K562 (cell line): ENCODE results near the gene HIF1A. TPM values are rescaled to one million over a fixed set of nuclear protein-coding genes. Genes with fewer than 3 reads are reported as not detected.

Experiments used
- ATAC-seq: fragments of 200-7000 bp; cut with Tn5 transposase; 3 replicates; pipeline ENCODE4 v1.9.1; 2020; ENCODE audit warnings: moderate library complexity
- BruUV-seq: library from RNA; stranded (reverse); fragments of 400-500 nt; replicated peaks from 2 replicates; lab custom pipeline; 2021; lab: Mats Ljungman, UMichigan
- CTCF ChIA-PET: fragments of 300-600 bp; formaldehyde crosslinking; extraction: SDS; loops from one replicate; lab custom pipeline; 2021; ENCODE audit warnings: low intra/inter-chr PET ratio; lab: Yijun Ruan, JAX
- POLR2A ChIA-PET: fragments of 300-600, 350-650 bp; sonication (Branson Sonifier 250); formaldehyde crosslinking; extraction: SDS; loops from one replicate; lab custom pipeline; 2021; ENCODE audit warnings: antibody characterized with exemption, inconsistent platforms; lab: Yijun Ruan, JAX
- DNase-seq, 4 experiments: peaks; one replicate each; pipeline versions ENCODE4 v3.0.0 to v3.0.0-alpha.2; 2011 to 2018; ENCODE audit warnings: low spot score in 3 of 4, mixed read lengths in 3 of 4; ENCODE audit errors: extremely low read depth in 1 of 4
- FAIRE-seq: peaks from 2 replicates; lab custom pipeline; 2011; peaks lifted over from hg19 to GRCh38; lab: Jason Lieb, UNC
- H2AFZ ChIP-seq: 2 replicates; pipeline ENCODE4 v1.6.0; 2011; ENCODE audit warnings: low read depth, low read length, control low read depth, inconsistent platforms
- H3K27ac ChIP-seq: fragments of 200-600 bp; 3 replicates; pipeline ENCODE4 v1.8.0; 2011; ENCODE audit warnings: low read depth, mild to moderate bottlenecking, control low read depth, inconsistent platforms, low read length, moderate library complexity, mixed read lengths; ENCODE audit errors: extremely low read depth
- H3K27me3 ChIP-seq, 2 experiments: fragments of 300-600 bp in 1 of 2; 2 replicates in 1 of 2; 3 replicates in 1 of 2; pipeline versions ENCODE4 v1.6.0 to v1.8.0; 2011; ENCODE audit warnings: inconsistent platforms in 2 of 2, low read length in 2 of 2, mild to moderate bottlenecking in 1 of 2, mixed read lengths in 1 of 2, moderate library complexity in 1 of 2; ENCODE audit not compliant: control insufficient read depth in 2 of 2, insufficient read depth in 2 of 2
- H3K36me3 ChIP-seq: fragments of 300-600 bp; 3 replicates; pipeline ENCODE4 v1.8.0; 2011; ENCODE audit warnings: mild to moderate bottlenecking, low read length, inconsistent platforms; ENCODE audit not compliant: control insufficient read depth, insufficient read depth
- H3K4me1 ChIP-seq, 2 experiments: fragments of 200-600 bp in 1 of 2; replicated peaks in 1 of 2; 2 replicates in 1 of 2; 3 replicates in 1 of 2; pipeline versions ENCODE4 v1.5.1 to v1.8.0; 2011; ENCODE audit warnings: inconsistent platforms in 2 of 2, low read length in 2 of 2, mild to moderate bottlenecking in 1 of 2, mixed read lengths in 1 of 2, moderate library complexity in 1 of 2; ENCODE audit not compliant: control insufficient read depth in 2 of 2, insufficient read depth in 2 of 2
- H3K4me2 ChIP-seq: 2 replicates; pipeline ENCODE4 v1.6.1; 2011; ENCODE audit warnings: low read length, control low read depth, inconsistent platforms, mixed read lengths; ENCODE audit not compliant: insufficient read depth
- H3K4me3 ChIP-seq: fragments of 200-600 bp; sonication (generic), shearing (Covaris generic); 2 replicates; pipeline ENCODE4 v1.5.1; 2016; ENCODE audit warnings: control low read depth, inconsistent platforms
- H3K79me2 ChIP-seq: fragments of 200-600 bp; 3 replicates; pipeline ENCODE4 v1.8.0; 2011; ENCODE audit warnings: low read length, inconsistent platforms; ENCODE audit not compliant: control insufficient read depth, insufficient read depth
- H3K9ac ChIP-seq, 2 experiments: 2 replicates each; pipeline versions ENCODE4 v1.6.0 to v1.6.1; 2011; ENCODE audit warnings: low read depth in 2 of 2, low read length in 2 of 2, control low read depth in 1 of 2, inconsistent platforms in 1 of 2, mild to moderate bottlenecking in 1 of 2, mixed read lengths in 1 of 2; ENCODE audit not compliant: insufficient read depth in 1 of 2
- H3K9me1 ChIP-seq: one replicate; pipeline ENCODE4 v1.6.0; 2011; ENCODE audit warnings: inconsistent platforms, mild to moderate bottlenecking, low read length, moderate library complexity; ENCODE audit not compliant: control insufficient read depth, insufficient read depth
- H3K9me3 ChIP-seq: replicated peaks from 2 replicates; pipeline ENCODE4 v1.5.1; 2011; ENCODE audit warnings: low read depth, low read length, inconsistent platforms; ENCODE audit not compliant: control insufficient read depth, insufficient read depth
- H4K20me1 ChIP-seq: replicated peaks from 2 replicates; pipeline ENCODE4 v1.6.1; 2011; ENCODE audit warnings: low read length, inconsistent platforms, mixed read lengths; ENCODE audit not compliant: control insufficient read depth, insufficient read depth
- E2F3 ChIP-seq: fragments of 250-450 bp; sonication (Bioruptor Pico); IDR thresholded peaks from 2 replicates; pipeline ENCODE4 v1.4.0; 2020; ENCODE audit warnings: mild to moderate bottlenecking
- GABPB1 ChIP-seq: sonication (generic); formaldehyde crosslinking; IDR thresholded peaks from 2 replicates; pipeline ENCODE4 v1.8.0; 2022; ENCODE audit warnings: mild to moderate bottlenecking, missing genetic modification reagents
- NRF1 ChIP-seq, 2 experiments: fragments of 450-650 bp; IDR thresholded peaks in 1 of 2; conservative IDR thresholded peaks in 1 of 2; 2 replicates each; pipeline ENCODE4 v1.6.1; 2014; ENCODE audit warnings: mild to moderate bottlenecking in 2 of 2
- RFX7 ChIP-seq: fragments of 250-450 bp; sonication (Bioruptor Pico); IDR thresholded peaks from 2 replicates; pipeline ENCODE4 v1.5.1; 2021; ENCODE audit warnings: mild to moderate bottlenecking
- ZNF239 ChIP-seq: fragments of 250-450 bp; sonication (Bioruptor Pico); IDR thresholded peaks from 2 replicates; pipeline ENCODE4 v1.4.0; 2020; ENCODE audit warnings: mild to moderate bottlenecking
- ZNF354B ChIP-seq: fragments of 250-450 bp; sonication (Bioruptor Pico); IDR thresholded peaks from 2 replicates; pipeline ENCODE4 v1.4.0; 2020
- WGBS: fragments of 100-300 bp; shearing (Covaris generic); methylation state at CpG from one replicate; pipeline ENCODE4 v1.1.6; 2016; ENCODE audit warnings: low coverage, mixed read lengths; ENCODE audit not compliant: insufficient coverage; ENCODE audit errors: missing lambda C conversion rate; 5-methylcytosine and 5-hydroxymethylcytosine counted together
- in situ Hi-C: fragments of 300-500 bp; cut with MboI; formaldehyde crosslinking; loops from 4 replicates; pipeline ENCODE4 v1.15.0; 2018; ENCODE audit warnings: inconsistent platforms, mixed read lengths
- intact Hi-C: fragments of 100-400 bp; cut with micrococcal nuclease; formaldehyde crosslinking; loops from 2 replicates; pipeline ENCODE4 v1.14.2; 2022
- polyA plus RNA-seq, 8 experiments: library from polyadenylated mRNA; depleted of rRNA in 4 of 8; stranded (reverse) in 5 of 8; unstranded in 3 of 8; fragments of >200 nt; fragmentation: Nextera tagmentation in 2 of 8; fragmentation: Illumina TruSeq in 1 of 8; extraction: Ambion mirVana in 2 of 8; extraction: Trizol in 1 of 8; gene quantifications; 2 replicates each; pipeline versions ENCODE4 v1.2.1 to v1.2.3, GENCODE V29; 2011 to 2014; ENCODE audit warnings: inconsistent platforms in 1 of 8, missing spikeins in 1 of 8
- total RNA-seq, 7 experiments: library from RNA; depleted of rRNA in 6 of 7; stranded (reverse); fragments of >200 nt in 6 of 7; fragmentation: Illumina TruSeq in 2 of 7; extraction: Trizol in 2 of 7; gene quantifications; 2 replicates each; pipeline versions ENCODE4 v1.2.1 to v1.2.3, GENCODE V29; 2011 to 2021; ENCODE audit warnings: low replicate concordance in 1 of 7
- TF ChIP-seq, protein P1 (sequence below): fragments of 150-350 bp; IDR thresholded peaks from 2 replicates; pipeline ENCODE4 v1.6.1; 2014; ENCODE audit warnings: low read depth, mild to moderate bottlenecking, low read length, borderline replicate concordance
- TF ChIP-seq, protein P2 (sequence below): sonication (generic); formaldehyde crosslinking; IDR thresholded peaks from 2 replicates; pipeline ENCODE4 v1.8.0; 2022; ENCODE audit warnings: mild to moderate bottlenecking, low read depth, missing genetic modification reagents
- TF ChIP-seq, protein P3 (sequence below): sonication (generic); formaldehyde crosslinking; IDR thresholded peaks from 2 replicates; pipeline ENCODE4 v1.8.0; 2022; ENCODE audit warnings: missing genetic modification reagents, mild to moderate bottlenecking, borderline replicate concordance

Gene HIF1A
- total and polyA plus RNA-seq, 9 of the 15 experiments (the other 6 are each of a cell fraction or from before 2014, with no cell fraction given): 5.9 to 35.3 (median 24.2) TPM

DNA sequence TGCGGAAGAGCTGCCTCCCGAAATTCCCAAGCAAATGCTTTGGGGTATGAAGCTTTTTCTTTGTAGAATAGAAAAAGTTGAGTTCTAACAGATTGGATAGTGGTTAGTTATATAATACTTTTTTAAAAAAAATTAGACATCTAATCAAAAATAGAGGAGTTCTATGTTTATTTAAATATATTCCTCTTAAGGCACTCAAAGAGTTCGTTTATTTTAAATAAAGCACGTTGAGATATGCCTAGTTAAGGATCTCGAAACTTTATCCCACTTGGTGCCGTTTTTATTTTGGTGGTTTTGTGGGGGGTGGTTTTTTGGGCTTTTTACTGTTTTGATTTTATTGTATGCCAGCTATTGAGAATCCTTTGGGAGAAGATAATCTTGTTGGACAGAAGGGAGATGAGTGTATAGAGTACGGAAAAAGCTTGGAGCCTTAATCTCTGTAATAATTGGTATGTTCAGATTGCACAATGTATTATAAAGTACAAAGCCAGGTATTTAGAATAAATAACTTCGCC is 56.2 kb downstream of the HIF1A start:
- TF ChIP-seq NRF1 (conservative IDR thresholded peaks at IDR 0.05 in 1 of 2, IDR thresholded peaks at IDR 0.05 in 1 of 2) (peak in 1 of 2 experiments; percentile 35; a peak in 1 of 4 replicates), ZNF354B (CRISPR knock-in tag) (no peak)
- TF ChIP-seq, all 486 proteins: peak for 1
- ChIA-PET POLR2A (interaction anchor here (0.6 to 3.4 kb wide), 3 partner anchors 10 to 268 kb away, joined by 3 to 23 read pairs (median 7); partner anchors contain the start of gene SNAPC1), CTCF (no interaction called here)
- Histone ChIP-seq H3K9me3 (no peaks in the 10 kb centered on the region), H3K27me3 (no peaks in the 10 kb centered on the region), H3K4me3 (peak overlapping the region; percentile 65), H3K27ac (peak overlapping the region; percentile 60; the same call in 2 of the 3 replicates), H3K4me1 (peaks cover 5 to 13% of the 10 kb centered on the region in 2 experiments; a peak in 3 of 5 replicates), H3K79me2 (peaks cover 44% of the 10 kb centered on the region), H3K4me2 (peak overlapping the region; percentile 67), H3K9me1 (no peaks in the 10 kb centered on the region), H3K9ac (peak overlapping the region; percentile 68 to 94), H2AFZ (peak overlapping the region; percentile 71), H4K20me1 (no peaks in the 10 kb centered on the region), H3K36me3 (peaks cover 19% of the 10 kb centered on the region; the same call in 2 of the 3 replicates)
- ATAC-seq: no peak
- in situ Hi-C loops (no loop called here), intact Hi-C loops (loop anchor here (5.0 kb wide), 2 partner anchors 54 to 274 kb away; partner anchors contain the start of gene HIF1A)
- no peak for DNase-seq
- WGBS: 27% methylated on average over 7 of the region's 8 CpGs
- FAIRE-seq: no peak
- BruUV-seq: TSS peak; percentile 26

DNA sequence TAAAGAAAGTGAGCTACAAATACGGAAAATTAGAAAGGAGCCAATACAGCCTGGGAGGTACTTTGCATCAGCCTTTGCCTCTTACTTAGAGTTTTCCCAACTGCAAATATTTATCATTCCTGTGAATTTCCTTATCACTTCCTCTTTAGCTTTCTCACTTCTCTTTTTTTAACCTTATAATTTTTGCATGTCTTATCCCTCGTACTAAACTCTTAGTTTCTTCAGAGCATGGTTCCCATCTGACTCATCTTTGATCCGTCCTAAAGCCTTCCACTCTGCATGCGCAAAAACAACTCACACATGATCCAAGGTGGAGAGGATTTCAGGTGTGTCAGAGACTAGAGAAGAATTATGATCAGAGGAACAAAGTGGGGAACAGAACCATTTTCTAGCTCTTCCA is 57.3 kb downstream of the HIF1A start:
- Histone ChIP-seq H3K4me3 (no peak overlapping the region), H3K27ac (no peak overlapping the region), H3K79me2 (peaks cover 33% of the 10 kb centered on the region), H3K9ac (no peak overlapping the region; a peak in 1 of 4 replicates), H3K27me3 (no peaks in the 10 kb centered on the region), H4K20me1 (no peaks in the 10 kb centered on the region), H3K9me3 (no peaks in the 10 kb centered on the region), H3K36me3 (peaks cover 8% of the 10 kb centered on the region; the same call in 1 of the 3 replicates), H3K4me2 (peak overlapping the region; percentile 67; the same call in 1 of the 2 replicates), H3K4me1 (peaks cover 5 to 13% of the 10 kb centered on the region in 2 experiments; a peak in 3 of 5 replicates), H2AFZ (no peak overlapping the region), H3K9me1 (no peaks in the 10 kb centered on the region)
- in situ Hi-C loops (no loop called here), intact Hi-C loops (loop anchor here (1.0 to 5.0 kb wide), 3 partner anchors 55 to 275 kb away; partner anchors contain the start of gene HIF1A)
- DNase-seq (no peak), FAIRE-seq (no peak), ATAC-seq (no peak)
- POLR2A ChIA-PET: interaction anchor here (0.8 to 3.4 kb wide), 4 partner anchors 9 to 260 kb away, joined by 3 to 23 read pairs (median 5); partner anchors contain the start of gene SNAPC1
- BruUV-seq: no TSS peak
- 29% methylated on average over 4 of the region's 4 CpGs for WGBS
- CTCF ChIA-PET: no interaction called here
- TF ChIP-seq, protein P1, sequence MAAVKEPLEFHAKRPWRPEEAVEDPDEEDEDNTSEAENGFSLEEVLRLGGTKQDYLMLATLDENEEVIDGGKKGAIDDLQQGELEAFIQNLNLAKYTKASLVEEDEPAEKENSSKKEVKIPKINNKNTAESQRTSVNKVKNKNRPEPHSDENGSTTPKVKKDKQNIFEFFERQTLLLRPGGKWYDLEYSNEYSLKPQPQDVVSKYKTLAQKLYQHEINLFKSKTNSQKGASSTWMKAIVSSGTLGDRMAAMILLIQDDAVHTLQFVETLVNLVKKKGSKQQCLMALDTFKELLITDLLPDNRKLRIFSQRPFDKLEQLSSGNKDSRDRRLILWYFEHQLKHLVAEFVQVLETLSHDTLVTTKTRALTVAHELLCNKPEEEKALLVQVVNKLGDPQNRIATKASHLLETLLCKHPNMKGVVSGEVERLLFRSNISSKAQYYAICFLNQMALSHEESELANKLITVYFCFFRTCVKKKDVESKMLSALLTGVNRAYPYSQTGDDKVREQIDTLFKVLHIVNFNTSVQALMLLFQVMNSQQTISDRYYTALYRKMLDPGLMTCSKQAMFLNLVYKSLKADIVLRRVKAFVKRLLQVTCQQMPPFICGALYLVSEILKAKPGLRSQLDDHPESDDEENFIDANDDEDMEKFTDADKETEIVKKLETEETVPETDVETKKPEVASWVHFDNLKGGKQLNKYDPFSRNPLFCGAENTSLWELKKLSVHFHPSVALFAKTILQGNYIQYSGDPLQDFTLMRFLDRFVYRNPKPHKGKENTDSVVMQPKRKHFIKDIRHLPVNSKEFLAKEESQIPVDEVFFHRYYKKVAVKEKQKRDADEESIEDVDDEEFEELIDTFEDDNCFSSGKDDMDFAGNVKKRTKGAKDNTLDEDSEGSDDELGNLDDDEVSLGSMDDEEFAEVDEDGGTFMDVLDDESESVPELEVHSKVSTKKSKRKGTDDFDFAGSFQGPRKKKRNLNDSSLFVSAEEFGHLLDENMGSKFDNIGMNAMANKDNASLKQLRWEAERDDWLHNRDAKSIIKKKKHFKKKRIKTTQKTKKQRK: no peak
- no peak for TF ChIP-seq E2F3
- TF ChIP-seq, protein P2, sequence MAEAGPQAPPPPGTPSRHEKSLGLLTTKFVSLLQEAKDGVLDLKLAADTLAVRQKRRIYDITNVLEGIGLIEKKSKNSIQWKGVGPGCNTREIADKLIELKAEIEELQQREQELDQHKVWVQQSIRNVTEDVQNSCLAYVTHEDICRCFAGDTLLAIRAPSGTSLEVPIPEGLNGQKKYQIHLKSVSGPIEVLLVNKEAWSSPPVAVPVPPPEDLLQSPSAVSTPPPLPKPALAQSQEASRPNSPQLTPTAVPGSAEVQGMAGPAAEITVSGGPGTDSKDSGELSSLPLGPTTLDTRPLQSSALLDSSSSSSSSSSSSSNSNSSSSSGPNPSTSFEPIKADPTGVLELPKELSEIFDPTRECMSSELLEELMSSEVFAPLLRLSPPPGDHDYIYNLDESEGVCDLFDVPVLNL (CRISPR knock-in tag): no peak
- TF ChIP-seq, protein P3, sequence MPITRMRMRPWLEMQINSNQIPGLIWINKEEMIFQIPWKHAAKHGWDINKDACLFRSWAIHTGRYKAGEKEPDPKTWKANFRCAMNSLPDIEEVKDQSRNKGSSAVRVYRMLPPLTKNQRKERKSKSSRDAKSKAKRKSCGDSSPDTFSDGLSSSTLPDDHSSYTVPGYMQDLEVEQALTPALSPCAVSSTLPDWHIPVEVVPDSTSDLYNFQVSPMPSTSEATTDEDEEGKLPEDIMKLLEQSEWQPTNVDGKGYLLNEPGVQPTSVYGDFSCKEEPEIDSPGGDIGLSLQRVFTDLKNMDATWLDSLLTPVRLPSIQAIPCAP (CRISPR knock-in tag): no peak
- TF ChIP-seq GABPB1: no peak
- TF ChIP-seq ZNF239 (CRISPR knock-in tag): no peak
- no peak for TF ChIP-seq RFX7 (CRISPR knock-in tag)
